ENCODE data around the gene ATP8A2. TPM values are rescaled to one million over a fixed set of nuclear protein-coding genes. Genes with fewer than 3 reads are reported as not detected.
"Not testable (repeated sequence)": the region's sequence is repeated elsewhere in the genome, so short reads cannot be mapped to it uniquely, and the experiment has no call there.

Gene ATP8A2
- polyA plus RNA-seq, 3 donors, result 4.8 to 6.4 (median 5.8) TPM

GRCh38 chr13:25766576-25766975 is 394.8 kb downstream of the ATP8A2 start:
- DNase-seq (ENCODE audit: extremely low read depth in 1 of 11, low read depth in 9 of 11, low spot score in 4 of 11), result no peak

GRCh38 chr13:25766991-25767390 is 395.2 kb downstream of the ATP8A2 start:
- no peak for DNase-seq (ENCODE audit: extremely low read depth in 1 of 11, low read depth in 9 of 11, low spot score in 4 of 11)

GRCh38 chr13:25768376-25768775 is 396.6 kb downstream of the ATP8A2 start:
- no peak for DNase-seq (ENCODE audit: extremely low read depth in 1 of 11, low read depth in 9 of 11, low spot score in 4 of 11)

- DNase-seq (ENCODE audit: extremely low read depth in 1 of 11, low read depth in 9 of 11, low spot score in 4 of 11), result peak in 8 of 11 donors; percentile 44 to 65 (median 58)
Measured at GRCh38 chr13:25768838-25769237, 397.1 kb downstream of the ATP8A2 start.

GRCh38 chr13:25770601-25771000 is 398.8 kb downstream of the ATP8A2 start:
- no peak for DNase-seq (ENCODE audit: extremely low read depth in 1 of 11, low read depth in 9 of 11, low spot score in 4 of 11)

- no peak for DNase-seq (ENCODE audit: extremely low read depth in 1 of 11, low read depth in 9 of 11, low spot score in 4 of 11)
Measured at GRCh38 chr13:25771202-25771601, 399.4 kb downstream of the ATP8A2 start.

- no peak for DNase-seq (ENCODE audit: extremely low read depth in 1 of 11, low read depth in 9 of 11, low spot score in 4 of 11)
Measured at GRCh38 chr13:25771641-25772478, 400.1 kb downstream of the ATP8A2 start.

GRCh38 chr13:25772534-25772933 is 400.8 kb downstream of the ATP8A2 start:
- not testable (repeated sequence) for DNase-seq (ENCODE audit: extremely low read depth in 1 of 11, low read depth in 9 of 11, low spot score in 4 of 11)

- not testable (repeated sequence) for DNase-seq (ENCODE audit: extremely low read depth in 1 of 11, low read depth in 9 of 11, low spot score in 4 of 11)
Measured at GRCh38 chr13:25774056-25774455, 402.3 kb downstream of the ATP8A2 start.

GRCh38 chr13:25775275-25775674 is 403.5 kb downstream of the ATP8A2 start:
- no peak for DNase-seq (ENCODE audit: extremely low read depth in 1 of 11, low read depth in 9 of 11, low spot score in 4 of 11)

GRCh38 chr13:25775986-25776385 is 404.2 kb downstream of the ATP8A2 start:
- no peak for DNase-seq (ENCODE audit: extremely low read depth in 1 of 11, low read depth in 9 of 11, low spot score in 4 of 11)

GRCh38 chr13:25776722-25777121 is 404.9 kb downstream of the ATP8A2 start:
- DNase-seq (ENCODE audit: extremely low read depth in 1 of 11, low read depth in 9 of 11, low spot score in 4 of 11), result no peak

- no peak for DNase-seq (ENCODE audit: extremely low read depth in 1 of 11, low read depth in 9 of 11, low spot score in 4 of 11)
Measured at GRCh38 chr13:25777509-25777908, 405.7 kb downstream of the ATP8A2 start.

GRCh38 chr13:25778365-25778764 is 406.6 kb downstream of the ATP8A2 start:
- DNase-seq (ENCODE audit: extremely low read depth in 1 of 11, low read depth in 9 of 11, low spot score in 4 of 11), result no peak

GRCh38 chr13:25778808-25779305 is 407.1 kb downstream of the ATP8A2 start:
- DNase-seq (ENCODE audit: extremely low read depth in 1 of 11, low read depth in 9 of 11, low spot score in 4 of 11), result no peak

GRCh38 chr13:25783076-25783475 is 411.3 kb downstream of the ATP8A2 start:
- no peak for DNase-seq (ENCODE audit: extremely low read depth in 1 of 11, low read depth in 9 of 11, low spot score in 4 of 11)

- no peak for DNase-seq (ENCODE audit: extremely low read depth in 1 of 11, low read depth in 9 of 11, low spot score in 4 of 11)
Measured at GRCh38 chr13:25783601-25784024, 411.8 kb downstream of the ATP8A2 start.

GRCh38 chr13:25784119-25784518 is 412.3 kb downstream of the ATP8A2 start:
- DNase-seq (ENCODE audit: extremely low read depth in 1 of 11, low read depth in 9 of 11, low spot score in 4 of 11), result no peak

GRCh38 chr13:25790137-25790536 is 418.4 kb downstream of the ATP8A2 start:
- not testable (repeated sequence) for DNase-seq (ENCODE audit: extremely low read depth in 1 of 11, low read depth in 9 of 11, low spot score in 4 of 11)

GRCh38 chr13:25795277-25795676 is 423.5 kb downstream of the ATP8A2 start:
- DNase-seq (ENCODE audit: extremely low read depth in 1 of 11, low read depth in 9 of 11, low spot score in 4 of 11), result no peak

- DNase-seq (ENCODE audit: extremely low read depth in 1 of 11, low read depth in 9 of 11, low spot score in 4 of 11), result no peak
Measured at GRCh38 chr13:25796474-25796873, 424.7 kb downstream of the ATP8A2 start.

Data from renal cortex interstitium (tissue), 11 donors.